Left lung (tissue), 10 donors: Measurements from ENCODE around the gene BRCA2. TPM values are rescaled to one million over a fixed set of nuclear protein-coding genes. Genes with fewer than 3 reads are reported as not detected.

ENCODE experiments used
- ATAC-seq: fragments of 200-7000 bp; cut with Tn5 transposase; one replicate; pipeline ENCODE4 v1.9.1; 2020; ENCODE audit warnings: moderate library complexity
- DNase-seq, 4 donors: peaks; one replicate each; pipeline ENCODE4 v3.0.0-alpha.2; 2013 to 2020
- H3K27ac ChIP-seq, 2 donors: fragments of 200-600 bp; sonication (generic) in 1 of 2; one replicate each; pipeline versions ENCODE4 v1.5.0 to v1.8.0; 2020 to 2021
- H3K27me3 ChIP-seq, 2 donors: fragments of 200-600 bp; sonication (generic) in 1 of 2; one replicate each; pipeline versions ENCODE4 v1.5.0 to v1.8.0; 2020 to 2021
- H3K36me3 ChIP-seq, 2 donors: fragments of 200-600 bp; sonication (generic) in 1 of 2; one replicate each; pipeline versions ENCODE4 v1.5.0 to v1.8.0; 2020 to 2021
- H3K4me1 ChIP-seq, 2 donors: fragments of 200-600 bp; one replicate each; pipeline ENCODE4 v1.8.0; 2021
- H3K4me3 ChIP-seq, 2 donors: fragments of 200-600 bp; sonication (generic) in 1 of 2; one replicate each; pipeline versions ENCODE4 v1.5.0 to v1.8.0; 2020 to 2021; ENCODE audit warnings: mild to moderate bottlenecking in 1 of 2
- H3K9me3 ChIP-seq, 2 donors: fragments of 200-600 bp; sonication (generic) in 1 of 2; one replicate each; pipeline versions ENCODE4 v1.5.0 to v1.8.0; 2020 to 2021
- intact Hi-C, 2 donors: fragments of 100-400 bp; cut with DNase I; formaldehyde crosslinking; loops; one replicate each; pipeline versions ENCODE4 v1.11.2 to v1.14.2; 2022
- polyA plus RNA-seq, 6 donors: library from polyadenylated mRNA; unstranded; fragments of 120-200 nt; gene quantifications; one replicate each; pipeline ENCODE4 v1.2.1, GENCODE V29; 2013; ENCODE audit not compliant: insufficient read length in 6 of 6
- total RNA-seq, 2 donors: library from RNA; stranded (reverse); fragmentation: NEBNext Ultra II Directional; extraction: Animal tissue kit (Norgen Biotek cat#: 25700); gene quantifications; one replicate each; pipeline ENCODE4 v1.2.1, GENCODE V29; 2021
- TF ChIP-seq, protein P1 (sequence below), 2 donors: fragments of 200-600 bp; sonication (generic) in 1 of 2; IDR thresholded peaks; one replicate each; pipeline versions ENCODE4 v1.5.0 to v1.8.0; 2021; ENCODE audit warnings: antibody characterized with exemption in 2 of 2
- donor health status: DM: no; HTN: yes; CAD: no.
- donor health status: DM: no; HTN: no; CAD: no.

The BRCA2 gene
- total and polyA plus RNA-seq, 8 donors = 4.5 to 14.9 (median 9.5) TPM

DNA sequence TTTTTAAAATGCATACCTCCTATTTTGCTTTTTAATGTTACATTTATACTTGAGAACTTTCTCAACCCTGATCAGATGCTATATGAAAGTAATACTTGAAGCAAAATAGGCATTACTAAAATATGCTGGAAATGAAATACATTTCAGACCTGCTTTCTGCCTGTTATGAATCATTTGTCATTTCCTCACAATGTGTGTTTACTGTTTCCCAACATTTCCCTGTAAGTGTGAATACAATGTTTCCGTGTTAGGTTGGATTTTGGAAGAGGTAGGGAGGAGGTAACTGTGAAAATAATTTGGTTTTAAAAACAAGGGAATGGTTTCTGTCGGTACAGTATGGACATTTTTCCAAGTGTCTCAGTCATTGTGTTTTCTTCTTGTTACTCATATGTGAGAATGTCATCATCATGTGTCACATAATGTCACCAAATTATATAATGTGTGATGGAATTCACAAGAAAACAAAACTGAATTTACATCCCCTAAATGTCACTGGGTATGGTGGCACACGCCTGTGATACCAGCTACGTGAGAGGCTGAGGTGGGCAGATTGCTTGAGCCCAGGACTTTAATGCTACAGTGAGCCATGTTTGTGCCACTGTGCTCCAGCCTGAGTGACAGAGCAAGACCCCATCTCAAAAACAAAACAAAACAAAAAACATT lies 43.2 kb upstream of the BRCA2 start:
- peak overlapping the region in 1 of 2 donors; percentile 50 for H3K27ac ChIP-seq
- H3K4me3 ChIP-seq = no peak overlapping the region
- H3K36me3 ChIP-seq = peaks cover 0 to 76% of the 10 kb centered on the region in 2 donors
- DNase-seq (no peak), ATAC-seq (no peak)
- intact Hi-C loops = no loop called here
- H3K27me3 ChIP-seq = no peaks in the 10 kb centered on the region
- no peaks in the 10 kb centered on the region for H3K4me1 ChIP-seq
- TF ChIP-seq, protein P1, sequence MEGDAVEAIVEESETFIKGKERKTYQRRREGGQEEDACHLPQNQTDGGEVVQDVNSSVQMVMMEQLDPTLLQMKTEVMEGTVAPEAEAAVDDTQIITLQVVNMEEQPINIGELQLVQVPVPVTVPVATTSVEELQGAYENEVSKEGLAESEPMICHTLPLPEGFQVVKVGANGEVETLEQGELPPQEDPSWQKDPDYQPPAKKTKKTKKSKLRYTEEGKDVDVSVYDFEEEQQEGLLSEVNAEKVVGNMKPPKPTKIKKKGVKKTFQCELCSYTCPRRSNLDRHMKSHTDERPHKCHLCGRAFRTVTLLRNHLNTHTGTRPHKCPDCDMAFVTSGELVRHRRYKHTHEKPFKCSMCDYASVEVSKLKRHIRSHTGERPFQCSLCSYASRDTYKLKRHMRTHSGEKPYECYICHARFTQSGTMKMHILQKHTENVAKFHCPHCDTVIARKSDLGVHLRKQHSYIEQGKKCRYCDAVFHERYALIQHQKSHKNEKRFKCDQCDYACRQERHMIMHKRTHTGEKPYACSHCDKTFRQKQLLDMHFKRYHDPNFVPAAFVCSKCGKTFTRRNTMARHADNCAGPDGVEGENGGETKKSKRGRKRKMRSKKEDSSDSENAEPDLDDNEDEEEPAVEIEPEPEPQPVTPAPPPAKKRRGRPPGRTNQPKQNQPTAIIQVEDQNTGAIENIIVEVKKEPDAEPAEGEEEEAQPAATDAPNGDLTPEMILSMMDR (IDR thresholded peaks at IDR 0.05) = no peak
- no peaks in the 10 kb centered on the region for H3K9me3 ChIP-seq

DNA sequence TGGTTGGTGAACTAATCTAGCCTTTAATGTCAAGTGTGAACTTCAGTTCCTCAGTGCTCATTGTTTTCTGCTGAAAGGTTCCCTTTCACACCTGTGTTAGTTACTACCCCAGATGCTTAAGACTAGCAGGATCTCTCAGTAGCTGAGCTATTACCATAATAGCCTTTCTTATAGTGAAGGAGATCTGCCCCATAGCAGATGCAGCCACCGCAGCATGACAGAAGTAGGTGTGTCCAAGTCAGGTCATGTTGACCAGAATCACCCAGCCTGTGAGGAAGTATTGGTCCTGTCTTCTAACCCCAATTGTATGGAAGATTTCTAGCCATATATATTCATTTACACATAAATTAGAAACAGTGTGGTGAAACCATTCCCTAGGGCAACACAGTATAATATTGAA lies 37.5 kb upstream of the BRCA2 start:
- Histone ChIP-seq H3K9me3 (no peaks in the 10 kb centered on the region), H3K27me3 (no peaks in the 10 kb centered on the region), H3K36me3 (peaks cover 0 to 75% of the 10 kb centered on the region in 2 donors), H3K4me3 (no peak overlapping the region), H3K4me1 (no peaks in the 10 kb centered on the region), H3K27ac (no peak overlapping the region)
- ATAC-seq = no peak
- TF ChIP-seq, protein P1 (IDR thresholded peaks at IDR 0.05) = no peak
- intact Hi-C loops = no loop called here
- DNase-seq = no peak

DNA sequence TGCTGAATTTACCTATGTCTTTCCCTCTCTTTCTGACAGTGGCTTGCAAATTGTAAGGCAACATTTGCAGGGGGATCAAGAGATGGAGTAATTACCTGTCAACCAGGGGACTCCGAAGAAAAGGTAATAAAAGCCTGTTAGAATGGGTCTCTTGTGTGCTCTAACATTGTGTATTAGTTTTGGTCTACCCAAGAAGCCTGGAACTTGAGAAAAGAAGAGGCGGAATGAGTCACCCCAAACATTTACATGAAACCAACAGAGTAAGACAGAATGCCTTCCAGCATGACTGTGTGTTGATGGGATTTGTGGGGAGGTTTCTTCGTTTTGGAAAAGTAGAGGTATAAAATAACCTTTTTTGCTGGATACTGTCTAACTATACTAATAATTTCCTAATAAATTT lies 36.9 kb upstream of the BRCA2 start:
- peaks cover 0 to 75% of the 10 kb centered on the region in 2 donors for H3K36me3 ChIP-seq

DNA sequence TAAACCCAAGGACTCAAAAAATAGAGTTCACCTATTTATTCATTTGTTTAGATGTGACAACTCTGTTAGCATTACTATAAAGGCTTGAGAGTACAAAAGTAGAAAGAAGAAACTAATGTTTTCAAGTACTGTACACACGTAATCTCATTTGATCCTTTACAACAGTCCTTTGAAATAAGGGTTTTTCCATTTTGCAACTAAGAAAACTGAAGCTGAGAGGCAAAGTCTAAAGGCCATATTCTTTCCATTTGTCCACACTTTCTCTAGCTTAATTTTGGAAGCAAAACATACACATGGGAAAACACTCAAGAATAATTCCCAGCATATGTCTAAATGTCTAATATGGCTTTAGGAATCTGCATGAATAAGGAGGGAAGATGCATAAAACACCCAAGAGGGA lies 34.2 kb upstream of the BRCA2 start:
- Histone ChIP-seq H3K4me1 (peaks cover 5 to 6% of the 10 kb centered on the region in 2 donors), H3K4me3 (no peak overlapping the region), H3K9me3 (no peaks in the 10 kb centered on the region), H3K27ac (no peak overlapping the region), H3K27me3 (no peaks in the 10 kb centered on the region), H3K36me3 (peaks cover 0 to 56% of the 10 kb centered on the region in 2 donors)
- TF ChIP-seq, protein P1 (IDR thresholded peaks at IDR 0.05) = no peak
- DNase-seq (no peak), ATAC-seq (no peak)
- intact Hi-C loops = no loop called here

More for the DNA sequence above, 36.9 kb upstream of the BRCA2 start:
- TF ChIP-seq, protein P1 (IDR thresholded peaks at IDR 0.05) = no peak
- no peaks in the 10 kb centered on the region for H3K27me3 ChIP-seq
- DNase-seq (no peak), ATAC-seq (no peak)
- no peak overlapping the region for H3K4me3 ChIP-seq
- H3K4me1 ChIP-seq = no peaks in the 10 kb centered on the region
- intact Hi-C loops = no loop called here
- H3K9me3 ChIP-seq = no peaks in the 10 kb centered on the region
- no peak overlapping the region for H3K27ac ChIP-seq

DNA sequence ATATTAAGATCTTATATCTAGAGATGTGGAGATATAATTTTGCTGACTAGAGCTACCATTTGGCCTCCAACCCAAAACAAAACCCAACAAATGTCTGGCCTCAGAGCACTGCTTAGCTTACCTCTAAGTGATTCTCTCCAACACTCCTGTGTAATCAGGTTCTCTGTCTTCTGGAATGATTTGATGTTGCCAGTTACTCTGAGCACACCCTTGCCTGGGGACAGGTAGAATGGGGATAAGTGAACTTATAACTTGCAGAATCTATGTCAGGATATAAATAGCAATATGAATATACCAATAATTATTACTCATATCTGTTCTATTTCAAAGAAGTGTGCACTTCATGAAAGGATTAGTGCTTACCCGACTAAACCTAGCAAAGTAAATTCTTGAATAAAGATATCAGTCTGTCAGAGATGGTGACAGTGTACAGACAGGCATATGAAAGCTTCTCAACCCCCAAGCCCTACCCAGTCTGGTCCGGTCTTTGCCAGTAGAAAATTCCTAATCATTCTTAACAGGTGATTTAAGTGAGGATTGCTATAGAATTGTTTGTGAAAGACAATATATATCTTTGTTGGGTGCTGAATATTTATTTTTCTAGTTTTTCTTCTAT lies 33.1 kb upstream of the BRCA2 start:
- ATAC-seq = no peak
- H3K27ac ChIP-seq = no peak overlapping the region
- TF ChIP-seq, protein P1 (IDR thresholded peaks at IDR 0.05) = no peak
- peaks cover 5 to 6% of the 10 kb centered on the region in 2 donors for H3K4me1 ChIP-seq
- no peaks in the 10 kb centered on the region for H3K9me3 ChIP-seq
- no peaks in the 10 kb centered on the region for H3K27me3 ChIP-seq
- H3K4me3 ChIP-seq = no peak overlapping the region
- DNase-seq = no peak
- peaks cover 0 to 45% of the 10 kb centered on the region in 2 donors for H3K36me3 ChIP-seq
- intact Hi-C loops = no loop called here
